Measurements from ENCODE around the gene RECQL. TPM values are rescaled to one million over a fixed set of nuclear protein-coding genes. Genes with fewer than 3 reads are reported as not detected.
"Not testable (repeated sequence)": the region's sequence is repeated elsewhere in the genome, so short reads cannot be mapped to it uniquely, and the experiment has no call there.

The RECQL gene
- total RNA-seq, 2 experiments from 2014 or later, result 87.8 to 90.4 TPM

- ChIA-PET CTCF (no interaction called here), POLR2A (no interaction called here)
Observed at GRCh38 chr12:21439347-21439746, 62.1 kb downstream of the RECQL start.

- ChIA-PET CTCF (interaction anchor here (0.9 kb wide), 1 partner anchor 12 kb away, joined by 5 read pairs; no protein-coding TSS in a partner anchor), POLR2A (no interaction called here)
Observed at GRCh38 chr12:21438643-21439042, 62.8 kb downstream of the RECQL start.

- ChIA-PET POLR2A (no interaction called here), CTCF (no interaction called here)
Observed at GRCh38 chr12:21434699-21435098, 66.7 kb downstream of the RECQL start.

- CTCF ChIA-PET, result no interaction called here
- POLR2A ChIA-PET, result no interaction called here
Observed at GRCh38 chr12:21433525-21433924, 67.9 kb downstream of the RECQL start.

GRCh38 chr12:21429994-21430393 is 71.4 kb downstream of the RECQL start:
- ChIA-PET POLR2A (no interaction called here), CTCF (no interaction called here)

GRCh38 chr12:21428241-21428640 is 73.2 kb downstream of the RECQL start:
- POLR2A ChIA-PET, result no interaction called here
- CTCF ChIA-PET, result no interaction called here

- POLR2A ChIA-PET, CTCF ChIA-PET: not testable (repeated sequence)
Observed at GRCh38 chr12:21419009-21419699, 82.3 kb downstream of the RECQL start.

Other genes starting within 250 kb of the RECQL start
- gene SLCO1A2, start 166.7 kb downstream of the RECQL start, total RNA-seq, result not detected
- not detected for gene IAPP, start 128.7 kb downstream of the RECQL start, total RNA-seq
- 10 to 100 TPM; 22.6 to 25.7 TPM for gene PYROXD1, start 64.0 kb downstream of the RECQL start, total RNA-seq
- gene GOLT1B, start 154 bp upstream of the RECQL start, total RNA-seq, result 10 to 100 TPM; 43.0 to 46.3 TPM
- gene SPX, start 24.7 kb upstream of the RECQL start, total RNA-seq, result under 1 TPM; 0.34 to 0.51 TPM
- not detected for gene GYS2, start 103.2 kb upstream of the RECQL start, total RNA-seq
- gene LDHB, start 156.2 kb upstream of the RECQL start, total RNA-seq, result 1,000 to 10,000 TPM; 1,753 to 1,754 TPM